Duodenal mucosa (tissue), 2 donors: ENCODE measurements around the gene PYGO2.
"Not testable (repeated sequence)": the region's sequence is repeated elsewhere in the genome, so short reads cannot be mapped to it uniquely, and the experiment has no call there.

Experiments used
- H3K27ac ChIP-seq: one replicate; pipeline ENCODE4 v1.7.0; 2013; ENCODE audit warnings: low read depth, low read length
- H3K27me3 ChIP-seq, 2 donors: one replicate each; pipeline ENCODE4 v1.7.0; 2013; ENCODE audit warnings: low read length in 2 of 2, control low read depth in 1 of 2; ENCODE audit not compliant: insufficient read depth in 2 of 2, control insufficient read depth in 1 of 2
- H3K36me3 ChIP-seq, 2 donors: one replicate each; pipeline ENCODE4 v1.7.0; 2013; ENCODE audit warnings: low read length in 2 of 2, control low read depth in 1 of 2; ENCODE audit not compliant: insufficient read depth in 2 of 2, control insufficient read depth in 1 of 2
- H3K4me1 ChIP-seq, 2 donors: one replicate each; pipeline ENCODE4 v1.7.0; 2013; ENCODE audit warnings: low read length in 2 of 2, control low read depth in 1 of 2; ENCODE audit not compliant: insufficient read depth in 2 of 2, control insufficient read depth in 1 of 2
- H3K4me3 ChIP-seq, 2 donors: one replicate each; pipeline ENCODE4 v1.7.0; 2013; ENCODE audit warnings: low read length in 2 of 2, low read depth in 1 of 2
- H3K9ac ChIP-seq, 2 donors: one replicate each; pipeline ENCODE4 v1.7.0; 2013; ENCODE audit warnings: low read length in 2 of 2, low read depth in 1 of 2
- H3K9me3 ChIP-seq, 2 donors: one replicate each; pipeline ENCODE4 v1.7.0; 2013; ENCODE audit warnings: low read length in 2 of 2, control low read depth in 1 of 2; ENCODE audit not compliant: control insufficient read depth in 1 of 2

Gene PYGO2

DNA sequence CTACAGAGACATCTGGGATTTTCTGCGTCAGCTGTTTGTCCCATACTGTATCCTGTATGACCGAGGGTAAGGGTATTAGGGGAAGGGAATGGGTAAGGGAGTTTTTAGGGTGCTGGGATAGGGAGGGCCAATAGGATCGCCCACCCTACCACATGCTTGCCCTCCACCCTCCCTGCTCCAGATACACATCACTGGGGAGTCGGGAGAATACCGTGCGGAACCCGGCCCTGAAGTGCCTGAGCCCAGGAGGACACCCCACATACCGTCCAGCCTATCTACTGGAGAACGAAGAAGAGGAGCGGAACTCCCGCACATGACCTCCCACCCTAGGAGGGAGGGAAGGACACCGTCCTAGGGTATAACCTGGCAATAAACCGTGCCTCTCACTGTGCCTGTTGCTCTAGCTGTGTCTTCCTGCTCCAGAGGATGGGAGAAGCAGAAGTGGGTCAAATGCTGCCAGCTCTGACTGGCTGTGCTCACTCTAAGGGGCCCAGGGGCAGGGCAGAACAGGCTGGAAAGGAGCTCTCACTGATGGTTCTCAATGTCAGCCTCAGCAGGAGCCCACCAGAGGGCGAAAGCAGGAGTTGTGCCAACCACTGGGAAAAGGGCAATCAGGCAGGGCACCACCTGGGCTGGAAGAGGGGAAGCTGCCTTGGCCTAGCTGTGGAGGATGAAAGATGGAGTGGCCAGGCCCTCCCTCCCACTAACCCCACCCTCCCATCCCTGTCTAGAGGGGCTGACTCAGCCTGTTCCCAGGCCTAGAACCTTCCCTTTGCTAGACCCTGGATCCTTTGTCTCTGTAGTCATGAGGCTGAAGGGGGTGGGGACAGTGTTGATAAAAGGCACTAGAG lies 31.4 kb upstream of the PYGO2 start:
- Histone ChIP-seq H3K4me3 (no peak overlapping the region), H3K27ac (no peak overlapping the region), H3K9ac (no peak overlapping the region), H3K4me1 (peaks cover 27 to 38% of the 10 kb centered on the region in 2 donors), H3K36me3 (peaks cover 13 to 28% of the 10 kb centered on the region in 2 donors), H3K9me3 (no peaks in the 10 kb centered on the region), H3K27me3 (no peaks in the 10 kb centered on the region)

DNA sequence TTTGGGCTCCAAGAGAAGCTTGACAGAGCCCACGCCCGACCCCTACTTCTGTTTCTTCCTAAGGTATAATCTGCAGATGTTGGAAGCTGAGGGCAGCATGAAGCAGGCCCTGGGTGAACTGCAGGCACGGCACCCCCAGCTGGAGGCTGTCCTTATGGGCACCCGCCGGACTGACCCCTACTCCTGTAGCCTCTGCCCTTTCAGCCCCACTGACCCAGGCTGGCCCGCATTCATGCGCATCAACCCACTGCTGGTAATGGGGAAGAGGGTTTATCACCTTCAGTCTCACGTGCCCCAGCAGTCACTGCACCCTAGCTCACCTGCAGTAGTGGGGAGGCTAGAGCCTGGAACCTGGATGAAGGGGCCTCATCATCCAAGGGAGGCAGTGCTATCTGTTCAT lies 28.7 kb upstream of the PYGO2 start:
- Histone ChIP-seq H3K4me3 (no peak overlapping the region), H3K9me3 (no peaks in the 10 kb centered on the region), H3K27ac (no peak overlapping the region), H3K4me1 (peaks cover 20 to 29% of the 10 kb centered on the region in 2 donors), H3K36me3 (peaks cover 13 to 37% of the 10 kb centered on the region in 2 donors), H3K27me3 (no peaks in the 10 kb centered on the region), H3K9ac (no peak overlapping the region)

DNA sequence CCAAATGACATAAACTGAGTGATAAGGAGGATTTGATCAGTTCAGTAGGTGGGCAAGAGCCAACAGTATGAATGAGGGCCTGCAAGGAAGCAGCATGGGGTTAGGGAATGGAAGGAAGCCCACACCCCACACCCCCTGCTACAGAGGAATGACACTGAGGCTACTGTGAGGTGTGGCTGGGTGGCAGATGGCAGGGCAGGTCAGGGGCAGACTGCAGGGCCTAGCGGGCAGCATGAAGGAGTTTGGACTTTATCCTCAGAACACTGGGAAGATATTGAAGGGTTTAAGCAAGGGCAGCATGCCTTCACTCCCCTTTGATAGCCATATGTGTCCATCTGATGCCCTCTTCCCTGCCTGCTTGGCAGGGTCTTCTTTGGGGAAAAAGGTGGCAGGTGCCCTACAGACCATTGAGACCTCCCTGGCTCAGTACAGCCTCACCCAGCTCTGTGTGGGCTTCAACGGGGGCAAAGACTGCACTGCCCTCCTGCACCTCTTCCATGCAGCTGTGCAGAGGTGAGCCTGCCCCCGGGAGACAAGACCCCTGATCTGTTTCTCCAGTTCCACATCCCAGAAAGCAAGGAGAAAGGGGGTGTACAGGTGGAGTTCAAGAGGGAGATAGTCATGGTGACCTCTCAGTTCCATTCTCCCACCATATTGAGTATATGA lies 27.7 kb upstream of the PYGO2 start:
- no peaks in the 10 kb centered on the region for H3K9me3 ChIP-seq
- peaks cover 20 to 23% of the 10 kb centered on the region in 2 donors for H3K4me1 ChIP-seq
- peaks cover 13 to 37% of the 10 kb centered on the region in 2 donors for H3K36me3 ChIP-seq
- H3K27ac ChIP-seq, result no peak overlapping the region
- H3K9ac ChIP-seq, result no peak overlapping the region
- no peaks in the 10 kb centered on the region for H3K27me3 ChIP-seq
- peak overlapping the region in 1 of 2 donors; percentile 38 for H3K4me3 ChIP-seq

DNA sequence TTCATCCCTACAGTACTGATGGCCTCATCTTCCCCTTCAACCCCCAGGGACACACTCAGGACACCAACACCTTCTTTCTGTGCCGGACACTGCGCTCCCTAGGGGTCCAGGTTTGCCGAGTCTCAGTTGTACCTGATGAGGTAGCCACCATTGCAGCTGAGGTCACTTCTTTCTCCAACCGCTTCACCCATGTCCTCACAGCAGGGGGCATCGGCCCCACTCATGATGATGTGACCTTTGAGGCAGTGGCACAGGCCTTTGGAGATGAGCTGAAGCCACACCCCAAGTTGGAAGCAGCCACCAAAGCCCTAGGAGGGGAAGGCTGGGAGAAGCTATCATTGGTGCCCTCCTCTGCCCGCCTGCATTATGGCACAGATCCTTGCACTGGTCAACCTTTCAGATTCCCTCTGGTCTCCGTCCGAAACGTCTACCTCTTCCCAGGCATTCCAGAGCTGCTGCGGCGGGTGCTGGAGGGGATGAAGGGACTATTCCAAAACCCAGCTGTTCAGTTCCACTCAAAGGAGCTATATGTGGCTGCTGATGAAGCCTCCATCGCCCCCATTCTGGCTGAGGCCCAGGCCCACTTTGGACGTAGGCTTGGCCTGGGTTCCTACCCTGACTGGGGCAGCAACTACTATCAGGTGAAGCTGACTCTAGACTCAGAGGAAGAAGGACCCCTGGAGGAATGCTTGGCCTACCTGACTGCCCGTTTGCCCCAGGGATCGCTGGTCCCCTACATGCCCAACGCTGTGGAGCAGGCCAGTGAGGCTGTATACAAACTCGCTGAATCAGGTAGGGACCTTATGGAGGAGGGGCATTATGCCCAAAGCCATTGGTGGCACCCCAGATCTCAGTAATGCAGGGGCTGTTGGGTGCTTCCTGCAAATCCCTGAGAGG lies 26.7 kb upstream of the PYGO2 start:
- Histone ChIP-seq H3K9me3 (no peaks in the 10 kb centered on the region), H3K27me3 (no peaks in the 10 kb centered on the region), H3K4me3 (no peak overlapping the region), H3K27ac (no peak overlapping the region), H3K36me3 (peaks cover 13 to 37% of the 10 kb centered on the region in 2 donors), H3K4me1 (peaks cover 27 to 30% of the 10 kb centered on the region in 2 donors), H3K9ac (no peak overlapping the region)

DNA sequence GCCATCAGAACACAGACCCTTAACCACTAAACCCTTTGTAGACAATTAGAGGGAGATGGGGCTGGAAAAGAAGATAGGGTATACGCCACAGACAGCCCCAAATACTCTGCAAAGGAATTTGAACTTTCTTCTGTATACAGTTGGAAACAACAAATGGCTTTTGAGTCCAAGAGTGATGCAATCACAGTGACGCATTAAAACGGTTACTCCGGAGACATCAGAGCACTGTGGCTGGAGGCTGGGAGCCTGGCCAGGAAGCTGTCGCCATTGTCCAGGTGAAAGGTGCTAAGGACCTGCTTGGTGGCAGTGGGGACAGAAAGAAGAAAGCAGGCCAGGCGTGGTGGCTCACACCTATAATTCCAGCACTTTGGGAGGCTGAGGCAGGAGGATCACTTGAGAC lies 25.7 kb upstream of the PYGO2 start:
- Histone ChIP-seq H3K9ac (no peak overlapping the region), H3K36me3 (peaks cover 13 to 33% of the 10 kb centered on the region in 2 donors), H3K4me3 (no peak overlapping the region), H3K4me1 (peaks cover 29 to 35% of the 10 kb centered on the region in 2 donors), H3K9me3 (no peaks in the 10 kb centered on the region), H3K27me3 (no peaks in the 10 kb centered on the region), H3K27ac (no peak overlapping the region)

DNA sequence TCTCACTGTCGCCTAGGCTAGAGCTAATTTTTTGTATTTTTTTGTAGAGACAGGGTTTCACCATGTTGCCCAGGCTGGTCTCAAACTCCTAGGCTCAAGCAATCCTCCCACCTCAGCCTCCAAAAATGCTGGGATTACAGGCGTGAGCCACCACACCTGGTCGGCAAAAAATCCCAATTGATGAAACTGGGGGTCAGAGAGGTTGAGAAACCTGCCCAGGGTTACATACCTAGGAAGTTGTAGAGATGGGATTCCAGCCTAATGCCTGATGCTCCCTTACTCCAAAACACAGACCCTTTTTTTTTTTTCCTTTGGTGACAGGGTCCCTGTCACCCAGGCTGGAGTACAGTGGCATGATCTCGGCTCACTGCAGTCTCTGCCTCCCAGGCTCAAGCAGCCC lies 25.2 kb upstream of the PYGO2 start:
- H3K9ac ChIP-seq, H3K27me3 ChIP-seq, H3K27ac ChIP-seq, H3K9me3 ChIP-seq, H3K4me3 ChIP-seq: not testable (repeated sequence)
- Histone ChIP-seq H3K36me3 (peaks cover 13 to 33% of the 10 kb centered on the region in 2 donors), H3K4me1 (peaks cover 31 to 37% of the 10 kb centered on the region in 2 donors)

DNA sequence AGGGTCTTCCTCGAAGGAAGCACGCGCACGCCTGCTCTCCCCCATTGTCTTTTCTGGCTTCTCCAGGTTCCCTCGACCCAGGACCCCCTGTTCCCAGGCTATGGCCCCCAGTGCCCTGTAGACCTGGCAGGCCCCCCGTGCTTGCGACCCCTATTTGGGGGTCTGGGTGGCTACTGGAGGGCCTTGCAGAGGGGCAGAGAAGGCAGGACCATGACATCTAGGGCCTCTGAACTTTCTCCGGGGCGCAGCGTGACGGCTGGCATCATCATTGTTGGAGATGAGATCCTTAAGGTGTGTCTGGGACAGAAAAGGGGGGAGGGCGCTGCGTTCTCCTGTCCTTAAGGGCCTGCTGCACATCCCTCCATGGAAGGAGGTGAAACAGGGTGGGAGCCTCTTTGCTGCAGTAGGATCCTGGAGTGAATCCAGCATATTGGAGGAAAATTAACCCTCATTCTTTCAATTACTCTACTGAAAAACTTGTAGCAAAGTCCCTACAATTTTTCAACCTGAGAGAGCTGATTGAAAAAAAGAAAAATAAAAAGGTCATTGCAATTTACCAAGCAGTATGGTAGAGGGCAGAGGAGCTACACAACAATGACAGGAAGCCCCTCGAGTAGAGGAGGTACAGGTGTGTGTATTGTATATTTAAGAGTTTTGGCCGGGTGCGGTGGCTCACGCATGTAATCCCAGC lies 22.3 kb upstream of the PYGO2 start:
- no peaks in the 10 kb centered on the region for H3K27me3 ChIP-seq
- H3K27ac ChIP-seq, result no peak overlapping the region
- peak overlapping the region; percentile 96 to 98 for H3K4me3 ChIP-seq
- H3K9ac ChIP-seq, result peak overlapping the region; percentile 78 to 93
- H3K36me3 ChIP-seq, result peaks cover 8 to 23% of the 10 kb centered on the region in 2 donors
- H3K9me3 ChIP-seq, result no peaks in the 10 kb centered on the region
- peaks cover 19 to 27% of the 10 kb centered on the region in 2 donors for H3K4me1 ChIP-seq

DNA sequence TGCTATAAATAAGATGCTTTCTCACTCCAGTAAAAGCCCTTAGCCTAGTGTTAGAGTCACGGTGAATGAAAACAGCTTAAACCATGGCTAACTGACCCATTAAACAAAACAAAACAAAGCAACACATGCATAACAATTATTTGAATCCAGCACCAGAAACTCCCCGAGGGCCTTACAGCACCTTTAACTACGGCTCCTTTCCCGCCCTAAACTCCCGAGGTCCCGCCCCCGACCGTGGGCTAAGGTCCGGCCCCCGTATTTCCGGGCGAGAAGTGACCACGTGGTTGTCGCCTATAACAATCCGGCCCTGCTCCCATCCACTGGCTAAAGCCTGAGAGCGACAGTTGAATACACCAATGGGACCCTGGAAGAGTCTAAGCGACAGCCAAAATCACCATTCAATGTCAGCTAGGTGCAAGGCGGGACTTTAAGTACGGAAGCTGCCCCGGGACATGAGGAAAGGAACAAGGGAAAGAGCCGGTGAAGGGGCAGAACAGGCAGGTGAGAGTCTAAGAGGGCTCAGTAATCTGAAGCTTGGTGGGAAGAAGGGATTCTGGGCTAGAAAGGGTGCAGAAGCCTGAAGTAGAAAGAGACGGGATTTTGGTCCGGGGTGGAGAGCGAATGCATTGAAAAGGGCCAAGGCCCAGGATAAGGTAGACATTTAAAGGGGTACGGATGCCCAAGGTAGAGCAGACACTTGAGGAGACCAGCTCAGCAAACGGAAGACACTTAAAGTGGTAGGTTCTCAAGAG lies 21.5 kb upstream of the PYGO2 start, which contains the start of gene FLAD1:
Gene FLAD1 (plus strand): TSS at position 448 of the 752 bp plus-strand sequence. CDS start 351 bp downstream, outside the sequence.
- peak within 1 kb of the TSS; percentile 78 to 93 for H3K9ac ChIP-seq
- peaks cover 13 to 18% of the 10 kb centered on the region in 2 donors for H3K4me1 ChIP-seq
- H3K27me3 ChIP-seq, result no peaks in the 10 kb centered on the region
- H3K27ac ChIP-seq, result no peak within 1 kb of the TSS
- no peaks in the 10 kb centered on the region for H3K9me3 ChIP-seq
- peaks cover 2 to 18% of the 10 kb centered on the region in 2 donors for H3K36me3 ChIP-seq
- H3K4me3 ChIP-seq, result peak within 1 kb of the TSS; percentile 96 to 98

DNA sequence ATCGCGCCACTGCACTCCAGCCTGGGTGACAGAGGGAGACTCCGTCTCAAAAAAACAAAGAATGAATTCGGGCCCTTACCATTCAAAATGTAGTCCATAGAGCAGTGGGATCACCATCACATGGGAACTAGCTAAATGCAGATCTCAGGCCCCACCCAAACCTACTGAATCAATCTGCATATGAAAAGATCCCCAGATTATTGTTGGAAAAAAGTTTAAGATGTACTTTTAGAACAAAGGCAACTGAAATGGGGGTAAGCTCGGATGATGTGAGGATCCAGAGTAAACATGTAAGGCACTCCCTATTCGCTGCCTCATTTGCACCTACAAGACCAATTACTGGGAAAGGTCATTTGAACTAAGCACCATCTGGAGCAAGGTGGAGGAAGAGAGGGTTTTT lies 20.8 kb upstream of the PYGO2 start:
- Histone ChIP-seq H3K9me3 (no peaks in the 10 kb centered on the region), H3K27ac (no peak overlapping the region), H3K4me1 (peaks cover 11 to 17% of the 10 kb centered on the region in 2 donors), H3K36me3 (peaks cover 0 to 10% of the 10 kb centered on the region in 2 donors), H3K4me3 (peak overlapping the region; percentile 69 to 96), H3K27me3 (no peaks in the 10 kb centered on the region), H3K9ac (peak overlapping the region; percentile 16 to 49)
